ENCODE results near the gene TRA2A. TPM values are rescaled to one million over a fixed set of nuclear protein-coding genes. Genes with fewer than 3 reads are reported as not detected.
"Not testable (repeated sequence)": the region's sequence is repeated elsewhere in the genome, so short reads cannot be mapped to it uniquely, and the experiment has no call there.

TRA2A gene
- total RNA-seq = 30.2 TPM

DNA sequence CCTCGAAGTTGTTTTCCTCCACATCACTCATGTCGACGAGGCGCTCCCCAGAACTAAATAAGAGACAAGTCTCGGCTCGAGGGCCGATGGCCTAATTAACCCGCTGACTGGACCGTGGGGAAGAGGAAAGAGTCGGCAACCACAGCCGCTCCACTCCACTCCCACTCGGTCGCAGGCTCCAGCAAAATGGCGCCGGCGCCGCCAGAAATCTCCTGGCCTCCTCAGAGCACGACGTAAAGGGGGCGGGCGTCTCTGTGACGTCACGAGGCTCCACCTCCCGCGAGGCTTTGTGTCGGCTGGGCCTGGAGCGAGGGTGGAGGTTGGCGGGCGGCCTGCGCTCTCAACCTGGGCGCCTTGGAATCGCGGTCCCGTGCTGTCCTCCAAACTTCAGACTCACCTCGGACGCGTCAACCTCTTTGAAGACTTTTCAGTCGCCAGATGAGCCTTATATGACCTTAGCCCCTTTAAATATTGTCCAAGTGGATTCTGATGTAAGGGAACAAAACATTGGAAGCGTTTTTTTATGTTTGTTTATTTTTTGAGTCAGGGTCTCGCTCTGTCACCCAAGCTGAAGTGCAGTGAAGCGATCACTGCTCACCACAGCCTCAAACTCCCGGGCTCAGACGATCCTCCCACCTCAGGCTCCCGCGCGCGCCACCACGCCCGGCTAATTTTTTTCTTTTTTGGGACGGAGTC lies at the start of gene TRA2A:
Gene TRA2A (minus strand): TSS at position 188 of the 696 bp plus-strand sequence. CDS start 157 bp downstream, at position 31.
- DNase-seq (ENCODE audit: low read depth in 2 of 3, low spot score in 2 of 3) = peak; percentile 89 to 97 (median 95)

DNA sequence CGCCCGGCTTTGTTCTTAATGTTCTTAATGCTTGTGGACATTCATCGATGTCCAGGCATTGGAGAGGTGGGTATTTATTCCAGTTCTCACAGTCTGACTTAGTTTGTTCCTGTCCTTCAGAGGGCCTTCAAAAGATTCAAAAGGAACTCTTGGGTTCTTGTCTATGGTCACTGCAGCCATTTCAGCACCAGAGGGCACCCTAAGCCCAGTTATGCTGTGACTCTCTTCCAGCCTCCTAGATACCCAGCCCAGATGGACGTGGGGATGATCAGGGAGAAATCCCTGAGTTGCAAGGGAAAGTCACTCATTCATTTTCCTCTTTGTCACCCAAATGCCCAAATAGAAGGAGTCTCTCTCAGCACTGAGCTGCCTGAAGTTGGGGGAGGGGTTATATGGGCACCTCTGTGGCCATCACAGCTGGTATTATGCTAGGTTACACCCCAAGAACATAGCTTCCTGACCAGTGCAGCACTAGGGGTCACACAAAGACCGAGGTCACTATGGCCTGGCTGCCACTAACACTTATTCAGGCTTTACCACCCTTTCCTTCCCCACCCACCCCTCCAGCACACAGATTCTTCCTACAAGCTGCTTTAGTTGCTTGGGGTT lies 38.9 kb upstream of the TRA2A start:
- DNase-seq (ENCODE audit: low read depth in 2 of 3, low spot score in 2 of 3) = peak; percentile 14 to 78 (median 43)

DNA sequence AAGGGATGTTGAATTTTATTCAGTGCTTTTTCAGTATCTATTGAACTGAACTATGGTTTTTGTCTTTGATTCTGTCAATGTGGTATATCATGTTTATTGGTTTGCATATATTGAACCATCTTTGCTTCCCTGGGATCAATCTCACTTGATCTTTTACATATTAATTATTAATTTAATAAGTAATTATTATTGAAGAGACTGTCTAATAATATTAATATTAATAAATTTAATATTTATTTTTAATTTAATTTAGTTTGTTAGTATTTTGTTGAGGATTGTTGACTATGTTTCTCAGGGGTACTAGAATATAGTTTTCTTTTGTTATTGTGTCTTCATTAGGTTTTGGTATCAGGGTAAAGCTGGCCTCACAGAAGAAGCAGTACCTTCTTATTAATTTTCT lies 26.5 kb upstream of the TRA2A start:
- DNase-seq (ENCODE audit: low read depth in 2 of 3, low spot score in 2 of 3) = no peak

DNA sequence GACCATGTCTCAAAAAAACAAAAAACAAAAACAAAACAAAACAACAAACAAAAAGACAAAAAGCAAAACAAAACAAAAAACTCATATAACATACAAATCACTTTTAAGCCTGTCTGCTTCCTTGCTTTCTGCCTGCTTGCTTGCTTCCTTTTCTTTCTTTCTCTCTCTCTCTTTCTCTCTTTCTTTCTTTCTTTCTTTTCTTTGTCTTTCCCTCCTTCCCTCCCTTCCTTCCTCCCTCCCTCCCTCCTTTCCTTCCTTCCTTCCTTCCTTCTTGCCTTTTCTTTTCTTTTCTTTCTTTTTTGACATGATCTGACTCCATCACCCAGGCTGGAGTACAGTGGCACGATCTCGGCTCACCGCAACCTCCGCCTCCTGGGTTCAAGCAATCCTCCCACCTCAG lies 15.9 kb upstream of the TRA2A start:
- no peak for DNase-seq (ENCODE audit: low read depth in 2 of 3, low spot score in 2 of 3)

GRCh38 chr7:23546897-23547572 lies 15.3 kb upstream of the TRA2A start:
- peak; percentile 65 to 95 (median 88) for DNase-seq (ENCODE audit: low read depth in 2 of 3, low spot score in 2 of 3)

DNA sequence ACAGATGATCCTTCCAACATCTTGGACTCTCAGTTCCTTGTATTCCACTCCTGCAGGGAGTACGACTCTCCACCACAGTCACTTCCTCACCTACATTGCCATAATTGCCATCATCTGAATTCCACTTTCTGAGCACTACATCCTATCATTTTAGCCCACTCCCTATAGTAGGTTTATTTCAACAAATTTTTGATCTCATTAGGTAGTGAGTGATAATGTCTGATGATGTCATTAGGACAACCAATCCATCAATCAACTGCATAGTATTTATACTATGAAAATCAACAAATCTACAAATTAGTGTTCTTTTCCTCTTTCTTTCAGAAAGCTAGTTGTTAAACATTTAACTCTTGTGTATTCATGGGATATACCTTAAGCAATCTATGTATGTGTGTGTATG lies 13.7 kb upstream of the TRA2A start:
- DNase-seq (ENCODE audit: low read depth in 2 of 3, low spot score in 2 of 3) = no peak

DNA sequence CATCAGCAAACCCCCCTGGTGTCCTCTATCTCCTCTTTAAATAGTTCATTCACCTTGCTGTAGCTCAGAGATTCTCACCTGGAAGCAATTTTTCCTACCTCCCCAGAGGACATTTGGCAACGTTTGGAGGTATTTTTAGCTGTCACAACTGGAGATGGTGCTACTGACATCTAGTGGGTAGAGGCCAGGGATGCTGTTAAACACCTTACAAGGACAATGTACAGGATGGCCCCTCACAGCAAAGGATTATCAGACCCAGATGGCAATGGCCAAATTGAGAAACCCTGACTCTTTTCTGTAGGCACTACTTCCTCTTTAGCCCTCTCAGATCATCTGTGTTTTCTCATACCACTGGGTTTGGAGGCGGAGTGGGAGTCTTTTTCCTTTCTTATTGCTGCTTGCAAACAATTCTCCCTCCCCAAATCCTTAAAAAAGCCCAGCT lies 13.2 kb upstream of the TRA2A start:
- peak in 2 of 3 donors; percentile 31 to 52 for DNase-seq (ENCODE audit: low read depth in 2 of 3, low spot score in 2 of 3)

GRCh38 chr7:23542752-23543151 lies 11.0 kb upstream of the TRA2A start:
- no peak for DNase-seq (ENCODE audit: low read depth in 2 of 3, low spot score in 2 of 3)

DNA sequence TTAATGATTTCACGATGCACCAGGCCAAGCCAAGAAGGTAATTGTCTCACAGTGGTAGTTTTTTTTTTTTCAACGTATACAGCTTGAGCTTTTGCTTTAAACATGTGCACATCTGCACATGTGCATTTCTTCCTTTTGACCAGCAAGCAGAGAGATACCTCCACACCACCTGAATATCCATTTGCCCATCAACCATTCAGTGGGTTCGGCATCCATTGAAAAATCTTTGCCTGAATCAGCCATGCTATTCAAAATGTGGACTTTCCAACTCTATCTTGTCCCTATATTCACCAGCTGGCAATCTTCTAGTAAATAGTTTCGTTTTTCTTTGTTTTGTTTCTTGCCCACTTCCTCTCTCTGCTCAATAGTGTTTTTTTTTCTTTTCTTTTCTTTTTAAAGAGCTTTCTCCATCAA lies 7.7 kb upstream of the TRA2A start:
- DNase-seq (ENCODE audit: low read depth in 2 of 3, low spot score in 2 of 3) = no peak

- no peak for DNase-seq (ENCODE audit: low read depth in 2 of 3, low spot score in 2 of 3)
These were observed 6.5 kb upstream of the TRA2A start for GRCh38 chr7:23538301-23538700.

DNA sequence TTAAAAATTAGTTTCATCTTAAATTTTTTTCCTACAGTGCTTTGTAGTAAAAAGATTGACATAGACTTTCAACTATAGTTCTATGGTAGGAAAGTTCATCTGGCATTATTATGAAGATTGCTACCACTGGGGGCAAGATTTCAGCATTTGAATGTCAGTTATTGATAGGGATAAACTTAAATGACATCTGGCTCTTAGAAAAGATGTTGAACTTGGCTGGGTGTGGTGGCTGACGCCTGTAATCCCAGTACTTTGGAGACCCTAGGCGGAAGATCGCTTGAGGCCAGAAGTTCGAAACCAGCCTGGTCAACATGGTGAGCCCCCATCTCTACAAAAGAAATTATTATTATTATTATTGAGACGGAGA lies 1.4 kb upstream of the TRA2A start:
- DNase-seq (ENCODE audit: low read depth in 2 of 3, low spot score in 2 of 3) = no peak

DNA sequence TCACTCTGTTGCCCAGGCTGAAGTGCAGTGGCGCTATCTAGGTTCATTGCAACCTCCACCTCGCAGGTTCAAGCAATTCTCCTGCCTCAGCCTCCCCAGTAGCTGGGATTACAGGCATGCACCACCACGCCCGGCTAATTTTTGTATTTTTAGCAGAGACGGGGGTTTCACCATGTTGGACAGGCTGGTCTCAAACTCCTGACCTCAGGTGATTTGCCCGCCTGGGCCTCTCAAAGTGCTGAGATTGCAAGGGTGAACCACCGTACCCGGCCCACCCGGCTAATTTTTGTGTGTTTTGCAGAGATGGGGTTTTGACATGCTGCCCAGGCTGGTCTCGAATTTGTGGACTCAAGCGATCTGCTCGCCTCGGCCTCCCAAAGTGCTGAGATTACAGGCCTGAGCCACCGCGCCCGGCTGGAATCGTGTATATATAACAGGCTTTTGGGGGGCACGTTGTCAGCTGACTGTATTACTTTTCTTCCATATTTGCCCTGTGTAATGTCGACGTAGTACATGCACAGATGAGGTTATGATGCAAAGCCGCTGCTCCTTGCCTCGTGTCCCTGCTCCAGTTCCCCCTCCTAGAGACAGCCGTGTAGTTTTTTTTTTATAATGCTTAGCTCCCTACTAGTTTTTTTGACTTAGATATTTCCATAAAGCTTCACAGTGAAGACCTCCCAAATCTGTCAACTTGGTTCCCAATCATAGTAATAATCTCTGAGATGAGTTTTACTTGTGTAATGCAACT lies 883 bp upstream of the TRA2A start:
- no peak for DNase-seq (ENCODE audit: low read depth in 2 of 3, low spot score in 2 of 3)

GRCh38 chr7:23531050-23531793 lies 559 bp downstream of the TRA2A start:
- peak in 2 of 3 donors; percentile 49 to 66 for DNase-seq (ENCODE audit: low read depth in 2 of 3, low spot score in 2 of 3)

GRCh38 chr7:23530405-23530804 lies 1.4 kb downstream of the TRA2A start:
- peak; percentile 21 to 69 (median 42) for DNase-seq (ENCODE audit: low read depth in 2 of 3, low spot score in 2 of 3)

DNA sequence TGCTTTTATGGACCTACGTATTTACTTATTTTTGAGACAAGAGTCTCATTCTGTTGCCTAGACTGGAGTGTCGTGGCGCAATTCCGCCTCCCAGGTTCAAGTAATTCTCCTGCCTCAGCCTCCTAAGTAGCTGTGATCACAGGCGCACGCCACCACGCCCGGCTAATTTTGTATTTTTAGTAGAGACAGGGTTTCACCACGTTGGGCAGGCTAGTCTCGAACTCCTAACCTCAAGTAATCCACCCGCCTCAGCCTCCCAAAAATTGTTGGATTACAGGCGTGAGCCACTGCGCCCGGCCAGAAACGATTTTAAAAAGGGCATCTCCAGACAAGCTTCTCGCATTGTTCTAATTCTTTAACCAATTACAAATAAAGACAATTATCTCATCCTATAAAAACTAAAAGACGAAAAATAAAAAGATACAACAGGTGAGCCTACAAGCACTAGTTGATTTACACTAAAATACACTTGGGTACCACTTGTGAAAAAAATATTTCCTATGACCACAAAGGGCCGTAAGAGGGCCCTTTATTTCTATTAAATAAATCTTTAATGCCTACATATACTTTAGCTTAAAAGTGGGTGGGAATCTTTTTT lies 2.4 kb downstream of the TRA2A start:
- no peak for DNase-seq (ENCODE audit: low read depth in 2 of 3, low spot score in 2 of 3)

DNA sequence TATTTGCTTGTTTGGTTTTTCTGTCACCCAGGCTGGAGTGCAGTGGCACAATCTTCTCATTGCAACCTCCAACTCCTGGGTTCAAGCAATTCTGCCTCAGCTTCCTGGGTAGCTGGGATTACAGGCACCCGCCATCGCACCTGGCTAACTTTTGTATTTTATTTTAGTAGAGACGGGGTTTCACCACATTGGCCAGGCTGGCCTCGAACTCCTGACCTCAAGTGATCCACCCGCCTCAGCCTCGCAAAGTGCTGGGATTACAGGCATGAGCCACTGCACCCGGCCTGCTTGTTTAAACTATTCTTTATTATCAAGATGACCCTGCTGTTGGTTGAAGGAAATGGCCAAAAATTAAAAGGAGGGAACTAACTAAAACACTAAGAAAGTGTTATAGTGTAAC lies 6.2 kb downstream of the TRA2A start:
- not testable (repeated sequence) for DNase-seq (ENCODE audit: low read depth in 2 of 3, low spot score in 2 of 3)

GRCh38 chr7:23524473-23524872 lies 7.3 kb downstream of the TRA2A start:
- no peak for DNase-seq (ENCODE audit: low read depth in 2 of 3, low spot score in 2 of 3)

DNA sequence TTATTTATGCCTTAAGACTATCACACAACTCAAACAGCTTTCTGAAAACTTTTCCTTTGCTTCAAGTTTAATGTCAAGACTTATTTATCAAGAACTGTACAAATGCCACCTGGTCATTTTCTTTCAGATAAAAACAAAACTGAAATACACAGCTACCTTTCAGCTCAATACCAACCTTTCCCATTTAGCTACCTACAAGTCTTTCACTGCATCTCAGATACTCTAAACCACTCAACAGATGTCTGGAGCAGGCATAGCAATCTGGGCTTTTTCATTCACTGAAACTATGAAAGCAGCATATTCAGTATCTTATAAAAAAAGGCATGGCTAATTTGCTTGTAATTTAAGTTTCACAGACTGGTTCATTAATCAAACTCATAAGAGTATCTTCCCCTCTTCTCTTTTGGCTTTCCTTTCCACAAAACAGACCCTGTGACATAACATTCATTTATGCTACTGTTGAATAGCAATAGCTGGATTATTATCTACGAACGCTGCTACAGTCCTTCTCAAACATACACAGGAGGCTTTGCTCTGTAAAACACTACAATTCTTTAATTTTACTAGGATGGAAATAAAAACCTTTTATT lies 8.2 kb downstream of the TRA2A start:
- DNase-seq (ENCODE audit: low read depth in 2 of 3, low spot score in 2 of 3) = no peak

GRCh38 chr7:23520582-23520981 lies 11.2 kb downstream of the TRA2A start:
- DNase-seq (ENCODE audit: low read depth in 2 of 3, low spot score in 2 of 3) = no peak

GRCh38 chr7:23514755-23515154 lies 17.0 kb downstream of the TRA2A start:
- no peak for DNase-seq (ENCODE audit: low read depth in 2 of 3, low spot score in 2 of 3)

Measured in hematopoietic multipotent progenitor cell (in vitro differentiated cells).